ENCODE measurements around the gene TCF4.
A peak's percentile ranks its signal among the peaks of the same experiment; 100 is the strongest.

The TCF4 gene

DNA sequence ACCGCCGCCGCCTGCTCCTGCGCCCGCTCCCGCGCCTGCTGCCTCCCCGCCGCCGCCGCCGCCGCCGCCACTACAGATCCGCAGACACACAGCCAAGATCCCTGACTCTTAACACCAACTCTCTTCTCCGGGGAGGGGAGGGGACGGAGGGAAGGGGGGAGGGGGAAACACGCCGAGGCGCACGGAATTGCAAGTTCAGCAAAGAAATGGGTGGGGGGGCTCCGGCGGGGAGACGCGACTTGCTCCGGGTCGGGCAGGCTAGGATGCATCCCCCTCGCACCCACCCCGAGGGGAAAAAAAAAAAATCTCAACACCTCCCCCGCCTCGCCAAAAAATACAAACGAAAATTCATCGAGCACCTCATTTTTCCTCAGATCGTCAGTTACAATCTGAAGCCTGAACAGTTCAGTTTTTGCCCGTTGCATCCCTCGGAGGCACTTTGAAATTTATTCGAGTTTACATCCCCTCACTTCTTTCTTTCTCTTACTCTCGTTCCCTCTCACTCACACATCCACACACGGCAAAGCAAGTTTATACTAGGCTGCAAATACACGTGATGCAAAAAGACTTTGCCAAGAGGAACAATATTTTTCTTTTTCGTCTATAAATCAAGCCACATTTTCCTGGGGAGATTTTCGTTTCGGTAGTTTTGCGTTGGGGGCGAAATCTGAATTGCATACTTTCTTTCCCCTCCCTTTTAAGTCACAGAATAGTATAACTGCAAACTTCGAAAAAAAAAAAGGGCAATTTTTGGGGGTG is at the start of gene TCF4:
TSS of gene TCF4 (minus strand) at position 82 of the 759 bp plus-strand sequence. CDS start 1,076 bp downstream, outside the sequence.
- DNase-seq = peak; percentile 71

DNA sequence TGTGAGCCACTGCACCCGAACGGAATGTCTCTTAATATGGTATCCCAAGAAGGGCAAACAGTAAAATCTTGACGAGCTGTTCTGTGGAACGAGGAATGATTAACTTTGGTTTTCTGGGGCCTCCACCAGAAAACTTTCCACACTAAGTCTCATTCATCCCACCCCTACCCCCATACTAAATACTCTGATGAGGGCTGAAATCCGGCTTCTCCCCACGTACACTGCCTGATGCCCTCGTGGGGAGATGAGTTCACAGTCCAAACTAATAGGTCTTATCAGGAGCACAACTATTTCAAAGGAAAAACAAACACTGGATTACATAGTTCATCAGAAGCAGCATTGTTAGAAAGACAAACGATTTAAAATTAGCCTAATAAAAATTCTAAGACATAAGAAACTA is 49.2 kb upstream of the TCF4 start:
- DNase-seq = no peak

DNA sequence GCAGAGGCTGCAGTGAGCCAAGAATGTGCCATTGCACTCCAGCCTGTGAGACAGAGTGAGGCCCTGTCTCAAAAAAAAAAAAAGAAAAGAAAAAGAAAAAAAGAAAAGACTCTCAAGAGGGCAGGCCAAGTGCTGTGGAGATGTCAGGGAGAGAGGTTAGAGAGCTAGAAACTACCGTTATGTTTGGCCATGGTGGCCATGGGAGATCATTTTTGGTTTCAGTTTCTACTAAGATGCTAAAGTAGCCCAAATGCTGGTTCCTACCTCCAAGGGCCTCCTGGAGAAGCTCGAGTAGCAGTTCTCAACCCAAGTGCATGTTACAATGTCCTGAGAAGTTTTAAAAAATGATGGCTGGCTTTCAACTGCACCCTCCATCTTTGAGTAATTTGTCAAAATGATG is 47.4 kb upstream of the TCF4 start:
- DNase-seq = no peak

DNA sequence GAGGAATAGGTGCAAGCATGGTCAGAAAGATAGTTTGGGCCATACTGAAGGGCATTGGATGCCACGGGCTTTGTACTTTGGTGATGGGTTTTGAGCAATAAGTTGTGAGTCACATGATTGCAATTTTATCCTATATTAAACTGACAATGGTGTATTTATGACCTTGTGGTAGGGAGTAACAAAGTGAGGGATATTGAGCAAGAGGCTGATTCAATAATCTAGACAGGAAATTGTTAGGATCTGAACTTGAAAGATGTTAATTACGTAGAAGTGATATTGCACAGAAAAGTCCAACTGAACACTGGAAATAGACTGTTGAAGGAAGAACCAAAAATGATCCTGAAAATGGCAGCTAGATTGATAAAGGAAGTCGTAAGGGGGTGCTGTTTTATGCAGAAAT is 46.6 kb upstream of the TCF4 start:
- DNase-seq = peak; percentile 93

- no peak for DNase-seq
Observed at GRCh38 chr18:55633032-55633431, 45.0 kb upstream of the TCF4 start.

- DNase-seq = no peak
Observed at GRCh38 chr18:55629133-55629532, 41.1 kb upstream of the TCF4 start.

GRCh38 chr18:55627007-55627406 is 39.0 kb upstream of the TCF4 start:
- no peak for DNase-seq

DNA sequence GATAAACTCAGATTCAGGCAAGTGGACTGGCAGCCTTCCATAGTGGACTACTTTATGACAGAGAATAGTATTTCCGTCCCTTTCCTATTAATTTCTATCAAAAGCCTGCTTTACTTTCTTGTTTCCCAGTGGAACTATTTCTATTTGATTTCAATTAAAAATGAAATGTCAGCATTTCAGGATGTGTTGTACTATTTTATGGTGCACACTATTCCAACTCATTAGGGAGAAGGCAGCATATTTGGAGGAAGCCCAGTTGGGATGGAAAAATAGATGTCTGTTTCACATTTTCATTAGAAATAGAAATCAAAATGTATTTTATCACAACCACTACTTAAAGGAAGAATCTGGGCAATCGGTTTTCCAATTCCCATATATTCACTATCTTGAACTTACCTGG is 37.9 kb upstream of the TCF4 start:
- no peak for DNase-seq

GRCh38 chr18:55623626-55624025 is 35.6 kb upstream of the TCF4 start:
- DNase-seq = no peak

DNA sequence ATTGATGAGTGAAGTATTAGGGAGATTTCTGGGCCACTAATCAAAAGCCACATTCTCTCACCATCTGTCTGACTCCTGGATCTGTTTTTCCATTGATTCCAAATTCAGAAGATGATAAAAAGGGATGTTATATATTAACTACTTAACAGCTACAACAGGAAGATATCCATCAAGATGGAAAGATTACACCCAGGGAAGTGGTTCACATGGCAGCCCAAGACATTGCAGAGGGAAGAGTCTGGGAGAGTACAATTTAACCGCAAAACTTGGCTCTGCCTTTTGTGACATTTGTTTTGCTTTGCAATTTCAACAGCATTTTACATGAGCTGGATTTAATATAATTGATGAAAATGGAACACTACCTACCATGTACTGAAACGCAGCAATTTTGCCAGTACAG is 22.5 kb upstream of the TCF4 start:
- DNase-seq = peak; percentile 54

DNA sequence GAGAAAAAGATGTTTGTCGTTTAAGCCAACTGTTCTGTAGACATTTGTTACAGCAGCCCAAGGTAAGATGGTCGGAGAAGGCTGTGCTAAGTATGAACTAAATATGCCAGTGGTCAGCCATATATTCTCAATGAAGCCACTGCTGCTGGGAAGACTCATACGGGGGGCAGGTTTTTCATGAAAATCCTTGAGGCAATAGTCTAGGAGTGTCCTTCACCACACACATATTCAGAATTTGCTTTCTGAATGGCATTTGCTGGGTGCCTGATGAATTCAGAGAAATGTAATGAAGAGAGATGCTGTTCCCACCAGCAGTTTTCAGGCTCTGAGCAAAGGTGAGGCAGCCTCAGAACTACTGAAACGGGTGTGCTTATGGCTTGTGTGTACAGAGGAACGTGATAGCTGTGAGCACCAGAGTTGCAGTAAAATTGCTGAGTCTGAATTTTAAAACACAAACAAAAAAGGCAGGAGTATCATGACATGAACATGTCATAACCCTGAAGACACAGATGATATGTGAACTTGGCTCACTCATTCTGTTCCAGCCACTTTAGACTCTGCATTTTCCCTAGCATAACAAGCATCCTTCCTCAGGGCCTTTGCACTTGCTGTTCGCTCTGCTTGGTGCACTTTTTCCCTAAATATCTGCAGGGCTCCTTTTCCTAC is 21.3 kb upstream of the TCF4 start:
- DNase-seq = no peak

GRCh38 chr18:55608497-55608896 is 20.5 kb upstream of the TCF4 start:
- DNase-seq = no peak

DNA sequence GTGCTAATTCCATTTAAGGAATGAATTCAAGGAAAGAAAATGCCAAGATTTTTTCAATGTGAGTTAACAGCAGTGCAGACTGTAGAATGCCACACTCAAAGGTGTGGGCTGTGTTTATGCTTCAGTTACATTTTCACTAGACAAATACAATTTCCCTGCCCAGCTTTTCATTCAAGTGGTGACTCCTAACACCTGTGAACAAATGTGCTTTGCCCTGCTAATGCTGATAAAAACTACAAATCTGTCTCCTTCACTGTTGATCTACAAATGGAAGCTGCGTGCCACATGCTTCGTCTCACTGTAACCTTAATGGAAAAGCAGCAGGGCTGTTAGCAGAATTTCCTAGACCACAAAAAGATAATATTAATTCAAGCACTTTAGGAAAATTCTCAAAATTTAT is 19.8 kb upstream of the TCF4 start:
- no peak for DNase-seq

DNA sequence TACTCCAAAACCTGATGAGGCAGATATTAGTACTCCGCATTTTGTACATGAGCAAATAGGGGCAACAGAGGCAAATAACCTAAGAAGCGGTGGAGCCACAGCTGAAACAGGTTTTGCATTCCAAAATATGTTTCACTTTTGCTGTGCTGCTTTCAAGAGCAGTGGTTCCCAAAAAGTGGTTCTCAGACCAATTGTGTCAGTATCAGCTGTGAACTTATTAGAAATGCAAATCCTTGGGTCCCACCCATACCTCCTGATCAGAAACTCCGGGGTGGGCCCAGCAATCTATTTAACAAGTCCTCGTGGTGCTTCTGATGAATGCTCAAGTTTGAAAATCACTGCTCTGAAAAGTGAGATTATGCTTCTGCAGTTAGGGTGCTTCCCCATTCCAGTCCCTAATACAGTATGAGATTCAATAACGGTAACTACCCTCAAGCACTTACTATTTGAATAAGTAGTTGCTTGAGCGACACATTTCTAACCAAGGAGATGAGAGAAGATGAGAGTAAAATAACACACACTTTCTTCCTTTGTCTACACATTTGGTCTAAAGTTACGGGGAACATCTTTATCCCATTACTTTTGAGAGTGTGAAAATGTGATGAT is 17.8 kb upstream of the TCF4 start:
- no peak for DNase-seq

- no peak for DNase-seq
Observed at GRCh38 chr18:55603775-55604174, 15.8 kb upstream of the TCF4 start.

DNA sequence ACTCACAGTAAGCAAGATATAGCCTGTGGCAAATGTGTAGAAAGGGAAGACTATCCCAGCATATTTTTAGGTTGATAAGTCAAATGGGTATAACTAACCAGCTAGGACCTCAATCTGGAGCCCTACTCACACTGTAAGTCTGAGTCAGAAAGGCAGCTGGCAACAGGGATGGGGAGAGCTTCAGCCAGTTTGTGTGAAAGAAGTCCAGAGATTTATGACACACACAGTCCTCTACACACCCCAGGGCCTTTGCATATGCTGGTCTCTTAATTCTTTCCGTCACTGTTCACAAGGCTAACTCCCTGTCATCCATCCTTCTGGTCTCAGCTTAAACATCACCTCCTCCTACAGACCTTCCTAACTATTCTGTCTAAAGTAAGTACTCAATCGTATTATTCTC is 5.9 kb upstream of the TCF4 start:
- no peak for DNase-seq

DNA sequence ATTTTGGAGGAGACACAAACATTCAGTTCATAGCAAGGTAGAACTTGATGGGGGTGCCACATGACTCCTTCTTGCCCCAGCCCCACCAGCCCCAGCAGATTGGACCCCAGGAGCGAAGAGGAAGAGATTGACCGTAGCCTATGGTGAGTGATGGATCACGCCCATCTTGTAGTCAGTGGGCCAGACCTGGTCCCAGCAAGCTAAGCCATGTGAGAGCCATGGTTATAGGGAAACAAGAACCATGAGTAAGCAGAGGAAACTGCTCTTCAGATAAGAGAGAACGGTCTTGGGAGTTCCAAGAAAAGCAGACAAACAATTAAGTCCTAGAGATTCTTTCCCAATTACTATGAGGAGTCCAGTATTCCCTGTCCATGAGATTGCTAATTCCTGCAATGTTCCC is 4.6 kb upstream of the TCF4 start:
- no peak for DNase-seq

GRCh38 chr18:55592106-55592505 is 4.1 kb upstream of the TCF4 start:
- no peak for DNase-seq

GRCh38 chr18:55589625-55590291 is 1.8 kb upstream of the TCF4 start:
- peak; percentile 97 for DNase-seq

GRCh38 chr18:55588870-55589595 is 1.0 kb upstream of the TCF4 start:
- peak; percentile 48 for DNase-seq

GRCh38 chr18:55587418-55588110 is 428 bp downstream of the TCF4 start:
- DNase-seq = peak; percentile 65

DNA sequence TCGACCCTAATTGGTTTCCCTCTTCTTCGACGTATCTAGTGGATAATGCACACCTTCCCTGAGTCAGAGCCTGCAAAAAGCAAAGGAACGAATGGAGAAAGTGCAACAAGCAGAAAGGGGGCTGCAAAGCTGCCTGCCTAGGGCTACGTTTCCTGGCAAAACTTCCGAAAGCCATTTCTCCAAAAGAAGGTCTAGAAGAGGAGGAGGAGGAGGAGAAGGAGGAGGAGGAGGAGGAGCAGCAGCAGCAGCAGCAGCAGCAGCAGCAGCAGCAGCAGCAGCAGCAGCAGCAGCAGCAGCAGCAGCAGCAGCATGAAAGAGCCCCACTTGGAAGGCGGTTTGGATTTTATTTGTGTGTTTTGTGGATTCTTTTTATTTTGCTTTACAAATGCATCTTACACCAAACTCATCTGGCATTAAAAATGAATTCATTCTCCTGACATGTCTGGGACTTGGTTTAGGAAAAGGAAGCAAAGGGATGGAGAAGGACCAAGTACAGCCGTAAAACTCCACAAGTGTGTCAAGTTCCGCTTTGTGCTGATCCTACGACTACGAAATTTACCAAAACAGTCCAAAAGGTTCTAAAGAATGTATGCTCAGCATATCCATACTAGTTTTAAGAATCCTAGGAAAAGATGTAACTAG is 2.0 kb downstream of the TCF4 start:
- DNase-seq = peak; percentile 41
